ENCODE data around the gene RALA.

DNA sequence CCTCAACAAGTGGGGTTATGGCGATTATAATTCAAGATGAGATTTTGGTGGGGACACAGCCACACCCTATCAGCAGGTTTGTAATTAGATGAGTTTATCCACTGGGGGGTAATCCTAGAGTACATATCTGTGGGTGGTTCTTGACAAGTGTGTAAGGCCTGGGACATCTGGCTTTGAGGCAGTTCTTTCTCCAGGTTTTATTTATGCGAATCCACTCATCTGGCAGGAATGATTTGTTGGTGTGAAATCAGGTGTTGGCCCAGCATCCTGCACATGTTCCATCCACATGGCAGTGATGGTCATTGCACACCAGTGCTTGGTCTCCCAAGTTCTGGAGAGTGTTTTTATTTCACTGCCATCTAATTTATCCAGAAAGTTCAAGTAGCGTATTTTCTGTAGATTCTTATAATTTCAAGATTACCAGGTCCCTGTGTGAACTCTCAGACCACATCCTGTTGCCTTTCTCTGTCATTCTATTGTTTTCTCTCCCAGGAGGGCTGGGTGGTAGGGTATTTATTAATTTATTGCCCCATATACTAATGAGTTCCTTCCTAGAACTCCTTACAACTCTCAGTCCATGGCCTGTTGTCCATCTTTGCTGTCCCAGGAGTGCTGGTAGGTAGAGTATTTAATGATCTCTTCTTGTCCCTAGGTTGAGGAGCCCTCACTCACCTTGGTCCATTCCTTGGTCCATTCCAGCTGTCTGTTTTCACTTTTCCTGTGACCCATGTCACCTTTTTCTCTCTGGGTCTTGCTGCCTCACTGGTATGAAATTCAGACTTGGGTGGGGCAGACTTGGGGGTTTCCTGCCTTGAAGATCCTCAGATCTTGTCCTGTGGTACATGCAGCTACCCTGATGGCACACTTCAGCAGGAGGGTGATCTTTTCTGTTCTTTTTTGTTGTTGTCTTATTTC is 10.4 kb downstream of the RALA start:
- TF ChIP-seq, protein P1, sequence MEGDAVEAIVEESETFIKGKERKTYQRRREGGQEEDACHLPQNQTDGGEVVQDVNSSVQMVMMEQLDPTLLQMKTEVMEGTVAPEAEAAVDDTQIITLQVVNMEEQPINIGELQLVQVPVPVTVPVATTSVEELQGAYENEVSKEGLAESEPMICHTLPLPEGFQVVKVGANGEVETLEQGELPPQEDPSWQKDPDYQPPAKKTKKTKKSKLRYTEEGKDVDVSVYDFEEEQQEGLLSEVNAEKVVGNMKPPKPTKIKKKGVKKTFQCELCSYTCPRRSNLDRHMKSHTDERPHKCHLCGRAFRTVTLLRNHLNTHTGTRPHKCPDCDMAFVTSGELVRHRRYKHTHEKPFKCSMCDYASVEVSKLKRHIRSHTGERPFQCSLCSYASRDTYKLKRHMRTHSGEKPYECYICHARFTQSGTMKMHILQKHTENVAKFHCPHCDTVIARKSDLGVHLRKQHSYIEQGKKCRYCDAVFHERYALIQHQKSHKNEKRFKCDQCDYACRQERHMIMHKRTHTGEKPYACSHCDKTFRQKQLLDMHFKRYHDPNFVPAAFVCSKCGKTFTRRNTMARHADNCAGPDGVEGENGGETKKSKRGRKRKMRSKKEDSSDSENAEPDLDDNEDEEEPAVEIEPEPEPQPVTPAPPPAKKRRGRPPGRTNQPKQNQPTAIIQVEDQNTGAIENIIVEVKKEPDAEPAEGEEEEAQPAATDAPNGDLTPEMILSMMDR (IDR thresholded peaks at IDR 0.05): no peak
- no peak for TF ChIP-seq POLR2A (IDR thresholded peaks at IDR 0.05)

Data from lower leg skin (tissue), 3 donors.